ENCODE measurements around the gene GALK2.

The GALK2 gene

GRCh38 chr15:49282366-49282765 is 112.3 kb downstream of the GALK2 start:
- peak; percentile 75 for DNase-seq (ENCODE audit: low spot score)

- no peak for DNase-seq (ENCODE audit: low spot score)
These were observed 116.8 kb downstream of the GALK2 start for GRCh38 chr15:49286649-49287404.

- DNase-seq (ENCODE audit: low spot score) = no peak
These were observed 117.4 kb downstream of the GALK2 start for GRCh38 chr15:49287481-49287880.

GRCh38 chr15:49288391-49288790 is 118.3 kb downstream of the GALK2 start:
- no peak for DNase-seq (ENCODE audit: low spot score)

- no peak for DNase-seq (ENCODE audit: low spot score)
These were observed 120.1 kb downstream of the GALK2 start for GRCh38 chr15:49290191-49290590.

- no peak for DNase-seq (ENCODE audit: low spot score)
These were observed 123.9 kb downstream of the GALK2 start for GRCh38 chr15:49293941-49294340.

- DNase-seq (ENCODE audit: low spot score) = no peak
These were observed 126.2 kb downstream of the GALK2 start for GRCh38 chr15:49296258-49296657.

- no peak for DNase-seq (ENCODE audit: low spot score)
These were observed 127.5 kb downstream of the GALK2 start for GRCh38 chr15:49297584-49297983.

- DNase-seq (ENCODE audit: low spot score) = no peak
These were observed 130.8 kb downstream of the GALK2 start for GRCh38 chr15:49300856-49301255.

- DNase-seq (ENCODE audit: low spot score) = peak; percentile 22
These were observed 131.5 kb downstream of the GALK2 start for GRCh38 chr15:49301562-49301961.

- DNase-seq (ENCODE audit: low spot score) = no peak
These were observed 133.0 kb downstream of the GALK2 start for GRCh38 chr15:49303003-49303402.

- DNase-seq (ENCODE audit: low spot score) = no peak
These were observed 136.5 kb downstream of the GALK2 start for GRCh38 chr15:49306551-49306950.

- DNase-seq (ENCODE audit: low spot score) = no peak
These were observed 138.6 kb downstream of the GALK2 start for GRCh38 chr15:49308686-49309085.

- DNase-seq (ENCODE audit: low spot score) = no peak
These were observed 139.8 kb downstream of the GALK2 start for GRCh38 chr15:49309889-49310288.

GRCh38 chr15:49313650-49314049 is 143.6 kb downstream of the GALK2 start:
- peak; percentile 45 for DNase-seq (ENCODE audit: low spot score)

GRCh38 chr15:49314716-49315115 is 144.7 kb downstream of the GALK2 start:
- DNase-seq (ENCODE audit: low spot score) = no peak

- DNase-seq (ENCODE audit: low spot score) = no peak
These were observed 145.4 kb downstream of the GALK2 start for GRCh38 chr15:49315391-49315823.

GRCh38 chr15:49320351-49320750 is 150.3 kb downstream of the GALK2 start:
- no peak for DNase-seq (ENCODE audit: low spot score)

GRCh38 chr15:49323207-49323606 is 153.2 kb downstream of the GALK2 start:
- DNase-seq (ENCODE audit: low spot score) = no peak

- DNase-seq (ENCODE audit: low spot score) = no peak
These were observed 157.9 kb downstream of the GALK2 start for GRCh38 chr15:49327927-49328326.

GRCh38 chr15:49328941-49329340 is 158.9 kb downstream of the GALK2 start:
- no peak for DNase-seq (ENCODE audit: low spot score)

- DNase-seq (ENCODE audit: low spot score) = no peak
These were observed 160.1 kb downstream of the GALK2 start for GRCh38 chr15:49330166-49330565.

GRCh38 chr15:49331442-49331841 is 161.4 kb downstream of the GALK2 start:
- no peak for DNase-seq (ENCODE audit: low spot score)

- no peak for DNase-seq (ENCODE audit: low spot score)
These were observed 161.9 kb downstream of the GALK2 start for GRCh38 chr15:49331951-49332350.

Data from AG08396 (cell line).